NCI-H345 treated with DMSO at 0.1 percent for 48 hours (cell line): ENCODE measurements around the gene BPIFA2.
"Not testable (repeated sequence)": the region's sequence is repeated elsewhere in the genome, so short reads cannot be mapped to it uniquely, and the experiment has no call there.

Experiments
- DNase-seq: peaks from one replicate; lab custom pipeline; 2025; ENCODE audit not compliant: unreplicated experiment; lab: John Stamatoyannopoulos, UW

The BPIFA2 gene

GRCh38 chr20:33160681-33161080, 7.3 kb upstream of the BPIFA2 start:
- no peak for DNase-seq

DNA sequence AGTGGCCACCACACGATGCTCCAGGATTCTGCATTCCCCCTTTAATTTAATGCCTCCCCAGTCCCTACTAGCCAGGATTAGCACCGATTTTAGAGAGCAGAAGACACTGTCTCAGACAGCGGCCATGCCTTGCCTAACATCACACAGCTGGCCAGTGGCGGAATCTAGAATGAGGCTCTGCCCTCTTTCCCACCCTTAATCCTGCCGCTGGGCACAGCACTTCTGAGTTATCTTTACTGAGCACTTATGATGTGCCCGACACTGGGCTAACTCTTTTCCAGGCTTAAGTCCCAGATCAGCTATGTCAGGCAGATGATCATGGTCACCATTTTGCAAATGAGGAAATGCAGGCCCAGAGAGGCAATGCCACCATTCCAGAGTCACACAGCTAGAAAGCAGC, 5.6 kb upstream of the BPIFA2 start:
- no peak for DNase-seq

- DNase-seq, result no peak
Observed at GRCh38 chr20:33162753-33163152, 5.2 kb upstream of the BPIFA2 start.

DNA sequence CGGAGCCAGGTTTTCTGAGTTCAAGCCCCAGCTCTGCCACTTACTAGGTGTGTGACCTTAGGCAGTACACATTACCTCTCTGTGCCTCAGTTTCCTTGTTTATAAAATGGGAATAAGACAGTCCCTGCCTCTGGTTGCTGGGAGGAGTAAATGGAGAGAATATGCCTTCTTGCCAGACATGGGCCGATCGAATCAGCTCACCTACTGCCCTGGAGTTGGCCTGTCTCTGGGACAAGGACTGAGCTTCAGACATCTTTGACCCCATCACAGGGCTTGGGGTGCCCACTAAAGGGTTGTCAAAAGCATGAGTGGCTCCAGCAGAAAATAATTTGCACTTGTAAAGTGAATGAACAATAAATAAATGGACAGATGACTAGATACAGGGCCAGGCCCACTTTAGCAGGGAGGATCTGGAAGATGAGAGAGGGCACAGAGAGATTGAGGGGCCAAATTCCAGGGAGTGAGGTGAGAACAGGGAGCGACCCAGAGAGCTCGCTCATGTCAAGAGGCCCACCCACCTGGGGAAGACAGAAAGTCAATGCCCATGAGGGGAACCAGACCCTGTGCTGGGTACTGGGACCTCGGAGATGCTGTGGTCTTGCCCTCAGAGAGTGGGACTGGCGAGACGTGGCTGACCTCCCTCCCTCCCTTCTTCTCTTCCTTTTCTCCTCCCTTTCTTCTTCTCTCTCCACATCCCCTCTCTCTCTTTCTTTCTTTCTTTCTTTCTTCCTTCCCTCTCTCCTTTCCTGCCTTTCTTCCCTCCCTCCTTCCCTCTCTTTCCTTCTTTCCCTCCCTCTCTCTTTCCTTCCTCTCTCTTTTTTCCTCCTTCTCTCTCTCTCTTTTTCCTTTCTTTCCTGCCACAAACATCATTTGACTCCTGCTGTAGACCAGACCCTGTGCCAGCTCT, 3.9 kb upstream of the BPIFA2 start:
- DNase-seq, result no peak

GRCh38 chr20:33164763-33165095, 3.2 kb upstream of the BPIFA2 start:
- DNase-seq, result no peak

- DNase-seq, result no peak
Observed at GRCh38 chr20:33165416-33166055, 2.4 kb upstream of the BPIFA2 start.

- DNase-seq, result no peak
Observed at GRCh38 chr20:33166533-33167113, 1.3 kb upstream of the BPIFA2 start.

- DNase-seq, result no peak
Observed at GRCh38 chr20:33169176-33169794, 1.3 kb downstream of the BPIFA2 start.

- no peak for DNase-seq
Observed at GRCh38 chr20:33172781-33173180, 4.8 kb downstream of the BPIFA2 start.

DNA sequence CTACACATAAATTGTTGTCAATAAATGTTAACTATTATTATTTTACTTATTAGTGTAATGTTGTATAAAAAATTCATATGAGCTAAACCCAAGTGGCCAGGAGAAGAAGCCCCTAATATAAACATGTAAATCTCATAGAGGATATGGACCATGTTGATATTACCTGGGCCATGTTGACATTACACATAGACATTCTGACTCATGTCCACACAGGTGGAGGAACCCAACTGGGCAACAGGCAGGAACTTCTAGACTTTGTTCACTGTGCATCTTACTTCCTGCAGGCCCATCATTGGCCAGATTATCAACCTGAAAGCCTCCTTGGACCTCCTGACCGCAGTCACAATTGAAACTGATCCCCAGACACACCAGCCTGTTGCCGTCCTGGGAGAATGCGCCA, 7.2 kb downstream of the BPIFA2 start:
- DNase-seq, result no peak

DNA sequence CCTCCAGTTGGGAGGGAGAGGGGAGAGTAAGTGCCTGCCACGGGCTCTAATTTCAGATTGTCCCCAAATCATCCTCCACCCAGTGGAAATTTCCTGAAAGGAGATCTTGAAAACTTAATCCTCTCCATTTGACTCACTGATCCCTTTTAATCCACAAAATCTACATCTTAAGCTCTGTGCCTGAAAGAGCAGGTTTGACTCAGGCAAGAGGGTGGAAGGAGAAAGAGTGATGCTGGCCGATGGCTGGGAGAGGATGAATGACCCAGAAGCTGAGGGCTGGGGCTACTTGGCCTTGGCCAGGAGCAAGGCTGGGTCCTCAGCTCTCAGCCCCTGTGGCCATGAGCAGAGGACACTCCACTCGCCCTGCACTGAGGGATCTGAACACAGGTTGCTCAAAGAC, 8.1 kb downstream of the BPIFA2 start:
- DNase-seq, result no peak

- DNase-seq, result no peak
Observed at GRCh38 chr20:33177866-33178265, 9.9 kb downstream of the BPIFA2 start.

DNA sequence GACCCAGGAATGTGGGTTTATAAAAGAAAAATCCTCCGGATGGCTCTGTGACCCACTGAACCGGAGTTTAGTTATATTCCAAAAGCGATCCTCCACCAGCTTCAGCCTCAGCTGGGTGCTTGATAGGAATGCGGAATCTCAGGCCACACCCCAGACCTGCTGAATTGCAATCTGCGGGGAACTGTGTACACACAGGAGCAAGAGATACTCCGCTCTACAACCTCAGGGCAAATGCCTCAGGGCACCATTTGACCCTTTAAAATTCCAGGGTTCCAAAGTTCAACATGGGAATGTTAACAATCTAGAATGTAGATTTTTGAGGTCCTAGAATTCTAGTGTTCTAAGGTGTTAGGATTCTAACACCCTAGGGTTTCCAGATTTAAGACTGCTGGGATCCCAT, 10.8 kb downstream of the BPIFA2 start:
- no peak for DNase-seq

DNA sequence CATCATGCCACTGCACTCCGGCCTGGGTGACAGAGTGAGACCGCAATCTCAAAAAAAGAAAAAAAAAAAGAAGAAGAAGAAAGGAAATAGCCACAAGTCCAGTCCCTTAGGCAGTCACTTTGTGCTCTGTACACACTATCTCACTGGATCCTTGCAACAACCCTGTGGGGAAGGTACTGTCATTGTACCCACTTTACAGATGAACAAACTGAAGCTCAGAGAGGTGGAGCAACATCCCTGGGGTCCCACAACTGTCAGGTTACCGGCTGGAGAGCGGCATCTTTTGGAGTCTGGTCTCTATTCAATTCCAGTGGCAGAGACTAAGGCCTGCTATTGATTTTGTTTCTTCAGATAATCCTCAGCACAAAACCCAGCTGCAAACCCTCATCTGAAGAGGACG, 12.2 kb downstream of the BPIFA2 start:
- no peak for DNase-seq

DNA sequence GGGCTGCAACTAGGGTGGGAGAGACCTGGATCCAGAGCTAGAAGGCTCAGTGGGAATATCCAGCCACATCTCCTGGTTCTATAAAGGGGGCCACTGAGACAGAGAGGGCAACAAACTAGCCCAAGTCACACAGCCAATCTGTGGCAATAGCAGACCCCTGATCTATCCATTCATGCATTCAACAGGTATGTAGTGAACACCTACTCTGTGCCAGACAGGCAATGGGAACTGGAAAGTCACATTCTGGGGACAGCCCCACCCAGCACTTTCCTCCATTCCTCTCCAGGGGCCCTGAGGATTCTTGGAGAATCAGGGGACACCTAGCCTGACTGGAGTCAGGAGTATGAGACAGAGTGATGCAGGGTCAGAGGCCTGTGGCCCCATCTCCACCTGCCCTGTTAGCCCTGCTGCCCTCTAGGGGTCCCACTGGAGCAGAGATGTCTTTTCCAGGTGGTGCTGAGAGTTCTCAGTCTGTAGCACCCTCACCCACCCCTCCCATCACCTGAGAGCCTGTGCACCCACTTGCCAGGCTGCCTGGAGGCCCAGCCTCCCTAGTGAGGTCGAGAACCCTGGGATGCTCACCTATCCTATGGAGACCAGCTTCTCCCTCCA, 13.6 kb downstream of the BPIFA2 start:
- DNase-seq, result no peak

DNA sequence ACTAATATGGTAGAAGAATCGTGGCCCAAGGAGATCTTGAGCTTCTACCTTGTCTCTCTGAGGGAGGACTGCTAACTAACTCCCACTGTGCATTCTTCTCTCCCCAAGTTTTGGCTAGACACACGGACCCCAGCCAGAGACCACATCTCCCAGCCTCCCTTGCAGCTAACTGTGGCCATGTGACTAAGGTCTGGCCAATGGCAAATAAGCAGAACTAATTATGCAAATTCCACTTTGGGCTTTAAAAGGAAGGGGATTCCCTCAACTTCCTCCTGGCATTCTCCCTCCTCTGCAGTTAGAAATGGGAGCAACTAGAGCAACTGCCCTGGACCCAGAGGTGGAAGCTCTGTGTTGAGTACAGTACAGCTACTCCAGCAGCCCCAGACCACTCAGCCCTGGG, 15.4 kb downstream of the BPIFA2 start:
- DNase-seq, result no peak

DNA sequence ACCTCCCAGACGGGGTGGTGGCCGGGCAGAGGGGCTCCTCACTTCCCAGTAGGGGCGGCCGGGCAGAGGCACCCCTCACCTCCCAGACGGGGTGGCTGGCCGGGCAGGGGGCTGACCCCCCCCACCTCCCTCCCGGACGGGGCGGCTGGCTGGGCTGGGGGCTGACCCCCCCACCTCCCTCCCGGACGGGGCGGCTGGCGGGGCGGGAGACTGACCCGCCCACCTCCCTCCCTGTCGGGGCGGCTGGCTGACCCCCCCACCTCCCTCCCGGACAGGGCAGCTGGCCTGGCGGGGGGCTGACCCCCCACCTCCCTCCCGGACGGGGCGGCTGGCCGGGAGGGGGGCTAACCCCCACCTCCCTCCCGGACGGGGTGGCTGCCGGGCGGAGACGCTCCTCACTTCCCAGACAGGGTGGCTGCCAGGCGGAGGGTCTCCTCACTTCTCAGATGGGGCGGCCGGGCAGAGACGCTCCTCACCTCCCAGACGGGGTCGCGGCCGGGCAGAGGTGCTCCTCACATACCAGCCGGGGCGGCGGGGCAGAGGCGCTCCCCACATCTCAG, 17.2 kb downstream of the BPIFA2 start:
- not testable (repeated sequence) for DNase-seq

GRCh38 chr20:33187491-33187890, 19.5 kb downstream of the BPIFA2 start:
- no peak for DNase-seq

- no peak for DNase-seq
Observed at GRCh38 chr20:33188421-33188820, 20.5 kb downstream of the BPIFA2 start.

- no peak for DNase-seq
Observed at GRCh38 chr20:33191484-33191883, 23.5 kb downstream of the BPIFA2 start.

DNA sequence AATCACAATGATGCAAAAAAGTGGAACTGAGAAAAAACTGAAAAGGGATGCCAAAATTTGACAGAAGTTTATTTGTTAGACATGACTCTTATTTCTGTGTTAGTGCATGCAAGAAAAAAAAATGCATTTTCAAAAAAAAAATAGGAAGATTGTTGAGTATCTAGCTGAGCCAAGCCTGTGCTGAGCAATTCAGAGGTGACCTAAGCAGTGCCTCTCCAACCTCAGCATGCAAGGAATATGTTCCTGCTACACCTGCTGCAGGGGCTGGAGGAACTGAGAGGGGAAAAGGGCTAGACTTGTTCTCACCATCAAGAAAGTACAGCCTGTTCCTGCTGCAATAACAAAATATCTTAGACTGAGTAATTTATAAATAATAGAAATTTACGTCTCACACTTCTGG, 24.0 kb downstream of the BPIFA2 start:
- DNase-seq, result no peak
